WTC11 (cell line): ENCODE data around the gene STX8. TPM values are rescaled to one million over a fixed set of nuclear protein-coding genes. Genes with fewer than 3 reads are reported as not detected.

ENCODE experiments used
- ATAC-seq: fragments of 200-7000 bp; cut with Tn5 transposase; 2 replicates; pipeline ENCODE4 v1.10.0; 2021; ENCODE audit warnings: mild to moderate bottlenecking, moderate library complexity
- CTCF ChIA-PET: fragments of 300-600 bp; sonication (Branson Sonifier 250); formaldehyde crosslinking; loops from one replicate; lab custom pipeline; 2021; ENCODE audit warnings: antibody characterized with exemption; lab: Charles Lee
- POLR2A ChIA-PET: fragments of 350-600 bp; sonication (Branson Sonifier 250); formaldehyde crosslinking; loops from one replicate; lab custom pipeline; 2021; ENCODE audit warnings: antibody characterized with exemption; lab: Charles Lee
- DNase-seq: peaks from one replicate; pipeline ENCODE4 v3.0.0; 2021; ENCODE audit warnings: low spot score
- H3K27ac Mint-ChIP-seq: 2 replicates; pipeline ENCODE4 v1.8.0; 2021; ENCODE audit warnings: mixed read lengths
- H3K27me3 Mint-ChIP-seq: 2 replicates; pipeline ENCODE4 v1.8.0; 2021; ENCODE audit warnings: low read depth, mild to moderate bottlenecking, moderate library complexity, mixed read lengths
- H3K36me3 Mint-ChIP-seq: 2 replicates; pipeline ENCODE4 v1.8.0; 2021; ENCODE audit warnings: mixed read lengths
- H3K4me1 Mint-ChIP-seq: 2 replicates; pipeline ENCODE4 v1.8.0; 2022; ENCODE audit warnings: mixed read lengths
- H3K4me3 Mint-ChIP-seq: 2 replicates; pipeline ENCODE4 v1.8.0; 2021; ENCODE audit warnings: mild to moderate bottlenecking, moderate library complexity, mixed read lengths
- H3K9me3 Mint-ChIP-seq: 2 replicates; pipeline ENCODE4 v1.8.0; 2021; ENCODE audit warnings: mixed read lengths
- ATF6 ChIP-seq: sonication (generic); formaldehyde crosslinking; IDR thresholded peaks from 2 replicates; pipeline ENCODE4 v1.8.1; 2023; ENCODE audit warnings: mild to moderate bottlenecking, missing genetic modification reagents
- CDX4 ChIP-seq: fragments of 250-450 bp; sonication (Bioruptor Pico); IDR thresholded peaks from 2 replicates; pipeline ENCODE4 v1.9.0; 2021; ENCODE audit warnings: moderate library complexity, mild to moderate bottlenecking, inconsistent platforms, borderline replicate concordance
- ESRRA ChIP-seq: sonication (generic); formaldehyde crosslinking; IDR thresholded peaks from 2 replicates; pipeline ENCODE4 v1.8.1; 2022; ENCODE audit warnings: mild to moderate bottlenecking, missing genetic modification reagents, borderline replicate concordance
- FOXP4 ChIP-seq: sonication (generic); formaldehyde crosslinking; IDR thresholded peaks from 2 replicates; pipeline ENCODE4 v1.8.0; 2022; ENCODE audit warnings: mild to moderate bottlenecking, missing genetic modification reagents
- GTF2I ChIP-seq: fragments of 250-450 bp; sonication (Bioruptor Pico); conservative IDR thresholded peaks from 2 replicates; pipeline ENCODE4 v1.4.0; 2021; ENCODE audit warnings: mild to moderate bottlenecking
- HMGA2 ChIP-seq: fragments of 250-450 bp; sonication (Bioruptor Pico); IDR thresholded peaks from 2 replicates; pipeline ENCODE4 v1.4.0; 2021; ENCODE audit warnings: mild to moderate bottlenecking, moderate library complexity
- TEAD1 ChIP-seq: sonication (generic); formaldehyde crosslinking; IDR thresholded peaks from 2 replicates; pipeline ENCODE4 v1.8.0; 2022; ENCODE audit warnings: mild to moderate bottlenecking, missing genetic modification reagents
- ZNF138 ChIP-seq: sonication (generic); formaldehyde crosslinking; conservative IDR thresholded peaks from 2 replicates; pipeline ENCODE4 v1.8.1; 2022; ENCODE audit warnings: mild to moderate bottlenecking, moderate library complexity, missing genetic modification reagents
- ZNF232 ChIP-seq: sonication (generic); formaldehyde crosslinking; IDR thresholded peaks from 2 replicates; pipeline ENCODE4 v1.8.0; 2022; ENCODE audit warnings: mild to moderate bottlenecking, missing genetic modification reagents
- ZNF263 ChIP-seq: sonication (generic); formaldehyde crosslinking; IDR thresholded peaks from 2 replicates; pipeline ENCODE4 v1.8.1; 2022; ENCODE audit warnings: low read depth, mild to moderate bottlenecking, moderate library complexity, missing genetic modification reagents
- ZNF416 ChIP-seq: fragments of 250-450 bp; sonication (Bioruptor Pico); IDR thresholded peaks from 2 replicates; pipeline ENCODE4 v1.9.0; 2021; ENCODE audit warnings: mild to moderate bottlenecking, inconsistent platforms
- ZNF425 ChIP-seq: fragments of 250-450 bp; sonication (Bioruptor Pico); conservative IDR thresholded peaks from 2 replicates; pipeline ENCODE4 v1.9.0; 2021; ENCODE audit warnings: mild to moderate bottlenecking
- ZNF512 ChIP-seq: sonication (generic); formaldehyde crosslinking; IDR thresholded peaks from 2 replicates; pipeline ENCODE4 v1.8.1; 2022; ENCODE audit warnings: missing genetic modification reagents, borderline replicate concordance
- total RNA-seq: library from RNA; stranded (reverse); gene quantifications from 3 replicates; pipeline ENCODE4 v1.2.3, GENCODE V29; 2021

Gene STX8
- total RNA-seq, 1 experiment from 2014 or later: 39.9 TPM

GRCh38 chr17:9283909-9284308, 291.7 kb downstream of the STX8 start (continued):
- no peak for TF ChIP-seq FOXP4 (CRISPR knock-in tag)
- no peak for TF ChIP-seq ZNF416
- TF ChIP-seq ZNF232 (CRISPR knock-in tag): no peak
- TF ChIP-seq CDX4: no peak
- no peak for TF ChIP-seq ZNF512
- no peak for TF ChIP-seq ZNF425 (CRISPR knock-in tag)

GRCh38 chr17:9279893-9280292, 295.7 kb downstream of the STX8 start:
- POLR2A ChIA-PET: no interaction called here
- no peak for ATAC-seq
- no peak for TF ChIP-seq GTF2I (CRISPR knock-in tag)
- no peak for TF ChIP-seq TEAD1 (CRISPR knock-in tag)
- no peak for TF ChIP-seq ZNF416
- TF ChIP-seq, all 79 proteins: peak for 0
- Mint-ChIP-seq H3K4me1 (peaks cover 24% of the 10 kb centered on the region), H3K4me3 (no peak overlapping the region), H3K36me3 (no peaks in the 10 kb centered on the region), H3K9me3 (no peaks in the 10 kb centered on the region; the same call in 1 of the 2 replicates), H3K27me3 (no peaks in the 10 kb centered on the region), H3K27ac (no peak overlapping the region)
- DNase-seq: no peak
- CTCF ChIA-PET: no interaction called here

- Mint-ChIP-seq H3K27me3 (no peaks in the 10 kb centered on the region), H3K27ac (no peak overlapping the region), H3K4me3 (no peak overlapping the region), H3K4me1 (peaks cover 7% of the 10 kb centered on the region), H3K36me3 (no peaks in the 10 kb centered on the region), H3K9me3 (no peaks in the 10 kb centered on the region; the same call in 1 of the 2 replicates)
- ATAC-seq: no peak
- ChIA-PET POLR2A (no interaction called here), CTCF (interaction anchor here (1.1 kb wide), 1 partner anchor 17 kb away, joined by 4 read pairs; no protein-coding TSS in a partner anchor)
- no peak for DNase-seq
- TF ChIP-seq ZNF138 (CRISPR knock-in tag) (no peak), ZNF263 (CRISPR knock-in tag) (no peak), HMGA2 (CRISPR knock-in tag) (no peak), ZNF416 (no peak), ATF6 (CRISPR knock-in tag) (no peak), ESRRA (no peak)
Observed at GRCh38 chr17:9274973-9275372, 300.6 kb downstream of the STX8 start.
